Bronchus fibroblast of lung (primary cell): Measurements from ENCODE around the gene FAAP100. TPM values are rescaled to one million over a fixed set of nuclear protein-coding genes. Genes with fewer than 3 reads are reported as not detected.

Experiments
- total RNA-seq: library from RNA; depleted of rRNA; stranded (reverse); fragments of >200 nt; gene quantifications from 2 replicates; pipeline ENCODE4 v1.2.3, GENCODE V29; 2015

FAAP100 gene, protein sequence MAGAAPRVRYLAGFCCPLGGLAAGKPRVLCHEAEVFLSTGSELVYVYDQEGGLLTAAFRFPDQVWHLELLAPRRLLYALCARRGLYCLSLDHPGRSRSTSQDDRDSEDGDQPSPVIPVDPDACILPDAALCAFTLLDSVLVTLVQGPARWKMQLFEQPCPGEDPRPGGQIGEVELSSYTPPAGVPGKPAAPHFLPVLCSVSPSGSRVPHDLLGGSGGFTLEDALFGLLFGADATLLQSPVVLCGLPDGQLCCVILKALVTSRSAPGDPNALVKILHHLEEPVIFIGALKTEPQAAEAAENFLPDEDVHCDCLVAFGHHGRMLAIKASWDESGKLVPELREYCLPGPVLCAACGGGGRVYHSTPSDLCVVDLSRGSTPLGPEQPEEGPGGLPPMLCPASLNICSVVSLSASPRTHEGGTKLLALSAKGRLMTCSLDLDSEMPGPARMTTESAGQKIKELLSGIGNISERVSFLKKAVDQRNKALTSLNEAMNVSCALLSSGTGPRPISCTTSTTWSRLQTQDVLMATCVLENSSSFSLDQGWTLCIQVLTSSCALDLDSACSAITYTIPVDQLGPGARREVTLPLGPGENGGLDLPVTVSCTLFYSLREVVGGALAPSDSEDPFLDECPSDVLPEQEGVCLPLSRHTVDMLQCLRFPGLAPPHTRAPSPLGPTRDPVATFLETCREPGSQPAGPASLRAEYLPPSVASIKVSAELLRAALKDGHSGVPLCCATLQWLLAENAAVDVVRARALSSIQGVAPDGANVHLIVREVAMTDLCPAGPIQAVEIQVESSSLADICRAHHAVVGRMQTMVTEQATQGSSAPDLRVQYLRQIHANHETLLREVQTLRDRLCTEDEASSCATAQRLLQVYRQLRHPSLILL
- 26.6 and 30.3 TPM in 2 replicates for total RNA-seq

GRCh38 chr17:81552244-81553017, at the start of gene FAAP100:
Gene FAAP100 (minus strand): TSS chr17:81552353. CDS start chr17:81552330, 23 bp downstream.

DNA sequence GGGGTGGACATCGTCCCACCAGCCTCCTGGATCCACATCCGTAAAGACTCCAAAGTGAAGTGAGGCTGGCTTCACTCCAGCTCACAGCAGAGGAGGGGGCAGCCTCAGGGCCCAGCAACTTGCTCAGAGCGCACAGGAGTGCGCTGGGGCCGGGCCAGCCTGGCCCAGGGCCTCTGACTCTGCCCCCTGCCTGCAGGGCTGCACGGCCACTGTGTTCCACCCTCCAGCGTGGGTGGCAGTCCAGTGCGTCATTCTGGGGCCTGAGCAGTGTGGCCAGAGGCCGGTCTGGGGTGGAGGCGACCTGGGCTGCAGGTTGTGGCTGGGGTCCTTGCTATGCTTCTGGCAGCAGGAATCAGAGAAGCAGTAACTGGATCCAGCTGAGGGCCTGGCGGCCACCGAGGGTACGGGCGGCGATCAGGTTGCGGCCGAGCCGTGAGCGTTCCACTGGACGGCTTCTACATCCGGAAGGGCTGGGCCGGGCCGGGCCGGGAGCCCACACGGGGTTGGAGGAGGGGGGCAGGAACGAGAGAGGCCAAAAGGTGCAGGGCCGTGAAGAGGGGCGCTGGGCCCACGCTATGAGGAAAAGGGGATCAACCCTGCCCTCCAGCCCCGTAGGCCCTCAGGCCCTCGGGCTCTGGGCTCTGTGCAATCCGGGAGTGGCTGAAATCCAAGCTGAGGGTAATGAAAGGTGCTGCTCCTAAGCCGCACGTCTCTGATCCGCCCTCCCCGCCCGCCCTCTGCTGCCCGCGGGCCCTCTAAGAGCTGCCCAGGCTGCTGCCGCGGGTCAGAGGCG, 24.4 kb downstream of the FAAP100 start, which contains the start of gene FSCN2:
FSCN2 (plus strand) TSS at position 787 of the 793 bp plus-strand sequence. CDS start 155 bp downstream, outside the sequence.

DNA sequence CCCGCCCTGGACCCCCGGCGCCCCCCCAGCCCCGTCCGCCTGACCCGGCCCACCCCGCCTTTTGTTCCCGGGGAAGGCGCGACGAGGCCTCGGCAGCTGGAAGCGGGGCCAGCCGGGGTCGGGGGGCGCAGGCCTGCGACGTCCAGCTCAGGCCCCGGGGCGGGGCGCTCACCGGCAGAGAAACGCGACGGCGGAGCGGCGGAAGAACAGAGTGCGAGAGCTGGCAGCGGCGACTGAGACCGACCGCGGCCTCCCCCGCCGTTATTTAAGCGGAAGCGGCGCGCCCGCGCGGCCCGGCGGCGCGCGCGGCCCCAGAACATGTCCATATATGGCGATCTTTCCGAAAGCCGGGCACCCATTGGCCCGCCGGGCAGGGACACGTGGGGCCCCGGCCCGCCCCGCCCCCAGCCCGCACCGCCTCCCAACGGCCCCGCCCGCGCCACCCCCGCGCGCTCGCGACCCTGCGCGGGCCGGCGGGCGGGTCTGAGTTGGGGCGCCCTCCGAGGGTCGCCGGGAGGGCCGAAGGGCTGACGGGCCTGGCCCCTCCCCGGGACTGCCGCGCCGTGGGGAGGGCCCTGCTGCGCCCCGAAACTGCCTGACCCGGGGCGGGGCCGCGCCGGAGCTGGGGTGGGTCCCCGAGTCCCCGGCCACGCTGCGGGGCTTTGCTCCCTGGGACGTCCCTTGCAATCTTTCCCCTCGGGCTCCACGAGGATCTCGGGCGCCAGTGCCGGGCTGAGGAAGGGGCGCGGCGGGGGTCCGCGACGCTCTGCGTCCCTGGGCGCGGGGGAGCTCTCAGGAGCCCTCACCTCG, 39.4 kb downstream of the FAAP100 start, which contains the start of gene ACTG1:
ACTG1 (minus strand) TSS at position 238 of the 810 bp plus-strand sequence. CDS start 445 bp downstream, outside the sequence.

Other genes with a start within 250 kb of the FAAP100 start
- gene BAHCC1, start 156.9 kb downstream of the FAAP100 start, total RNA-seq = 8.3 and 8.4 TPM in 2 replicates
- gene ACTG1, start 39.6 kb downstream of the FAAP100 start, total RNA-seq = 10,312 and 10,388 TPM in 2 replicates
- 0.15 TPM in 1 of 2 replicates, not detected in the other for gene FSCN2, start 24.0 kb downstream of the FAAP100 start, total RNA-seq
- 46.4 and 48.6 TPM in 2 replicates for gene NPLOC4, start 84.8 kb upstream of the FAAP100 start, total RNA-seq
- 0.34 and 0.59 TPM in 2 replicates for gene TSPAN10, start 84.8 kb upstream of the FAAP100 start, total RNA-seq
- 1.3 and 2.2 TPM in 2 replicates for gene PDE6G, start 104.2 kb upstream of the FAAP100 start, total RNA-seq
- gene OXLD1, start 114.3 kb upstream of the FAAP100 start, total RNA-seq = 47.1 and 52.9 TPM in 2 replicates
- 12.9 and 14.9 TPM in 2 replicates for gene CCDC137, start 114.4 kb upstream of the FAAP100 start, total RNA-seq
- 47.9 and 48.9 TPM in 2 replicates for gene ARL16, start 131.4 kb upstream of the FAAP100 start, total RNA-seq
- gene HGS, start 131.7 kb upstream of the FAAP100 start, total RNA-seq = 101 and 102 TPM in 2 replicates
- gene MRPL12, start 151.0 kb upstream of the FAAP100 start, total RNA-seq = 123 and 155 TPM in 2 replicates
- 32.7 and 38.0 TPM in 2 replicates for gene SLC25A10, start 159.9 kb upstream of the FAAP100 start, total RNA-seq